ENCODE data around the gene CENPC.

CENPC gene

GRCh38 chr4:67576538-67576937 lies 31.2 kb upstream of the CENPC start:
- no peak for TF ChIP-seq CTCF (IDR thresholded peaks at IDR 0.05)

- no peak for TF ChIP-seq CTCF (IDR thresholded peaks at IDR 0.05)
Observed at GRCh38 chr4:67576059-67576466, 30.8 kb upstream of the CENPC start.

GRCh38 chr4:67575232-67576058 lies 30.1 kb upstream of the CENPC start:
- no peak for TF ChIP-seq CTCF (IDR thresholded peaks at IDR 0.05)

- TF ChIP-seq CTCF (IDR thresholded peaks at IDR 0.05), result no peak
Observed at GRCh38 chr4:67573193-67573592, 27.9 kb upstream of the CENPC start.

GRCh38 chr4:67571975-67572374 lies 26.7 kb upstream of the CENPC start:
- TF ChIP-seq CTCF (IDR thresholded peaks at IDR 0.05), result no peak

- TF ChIP-seq CTCF (IDR thresholded peaks at IDR 0.05), result no peak
Observed at GRCh38 chr4:67570537-67570936, 25.2 kb upstream of the CENPC start.

- TF ChIP-seq CTCF (IDR thresholded peaks at IDR 0.05), result no peak
Observed at GRCh38 chr4:67568820-67569219, 23.5 kb upstream of the CENPC start.
